Measurements from ENCODE around the gene PDE4DIP. TPM values are rescaled to one million over a fixed set of nuclear protein-coding genes. Genes with fewer than 3 reads are reported as not detected.
"Not testable (repeated sequence)": the region's sequence is repeated elsewhere in the genome, so short reads cannot be mapped to it uniquely, and the experiment has no call there.

PDE4DIP gene
- 100 to 1,000 TPM; 106 to 163 (median 138) TPM for total RNA-seq

- not testable (repeated sequence) for H3K4me1 ChIP-seq, H3K27me3 ChIP-seq, H3K9me3 ChIP-seq, H3K36me3 ChIP-seq, H3K4me3 ChIP-seq, H3K27ac ChIP-seq
- WGBS, 2 donors = no CpG with 5 or more reads among the region's 36 CpGs
- ATAC-seq (ENCODE audit: low FRiP score in 2 of 2) (peak; percentile 86 to 96), DNase-seq (peak; percentile 22 to 77)
Measured at GRCh38 chr1:148844220-148844619, at the start of gene PDE4DIP. PDE4DIP (plus strand) TSS chr1:148844428; CDS start chr1:148844775, 347 bp downstream.

GRCh38 chr1:148808268-148808928 is 35.8 kb upstream of the PDE4DIP start:
- not testable (repeated sequence) for H3K36me3 ChIP-seq, H3K4me3 ChIP-seq, H3K9me3 ChIP-seq, DNase-seq, H3K27ac ChIP-seq, H3K27me3 ChIP-seq, H3K4me1 ChIP-seq
- WGBS, 2 donors = no CpG with 5 or more reads among the region's 50 CpGs
- peak in 1 of 2 donors; percentile 81 for ATAC-seq (ENCODE audit: low FRiP score in 2 of 2)

- not testable (repeated sequence) for H3K36me3 ChIP-seq, H3K4me3 ChIP-seq, H3K9me3 ChIP-seq, H3K27me3 ChIP-seq, H3K27ac ChIP-seq, DNase-seq, H3K4me1 ChIP-seq
- WGBS, 2 donors = no CpG with 5 or more reads among the region's 6 CpGs
- peak in 1 of 2 donors; percentile 62 for ATAC-seq (ENCODE audit: low FRiP score in 2 of 2)
Measured at GRCh38 chr1:148808929-148809283, 35.3 kb upstream of the PDE4DIP start.

GRCh38 chr1:148822180-148822579 is 22.0 kb upstream of the PDE4DIP start:
- ATAC-seq (ENCODE audit: low FRiP score in 2 of 2); H3K27me3 ChIP-seq; DNase-seq; H3K27ac ChIP-seq; H3K36me3 ChIP-seq; H3K9me3 ChIP-seq; H3K4me1 ChIP-seq; H3K4me3 ChIP-seq: not testable (repeated sequence)
- 100% methylated on average over 1 of the region's 7 CpGs for WGBS, 2 donors

GRCh38 chr1:148823822-148824221 is 20.4 kb upstream of the PDE4DIP start:
- not testable (repeated sequence) for H3K4me3 ChIP-seq; H3K27me3 ChIP-seq; ATAC-seq (ENCODE audit: low FRiP score in 2 of 2); H3K4me1 ChIP-seq; H3K36me3 ChIP-seq; H3K27ac ChIP-seq; DNase-seq; H3K9me3 ChIP-seq
- WGBS, 2 donors = 40% methylated on average over 1 of the region's 2 CpGs; no CpG with 5 or more reads in 1 of the 2 donors

GRCh38 chr1:148825029-148825428 is 19.2 kb upstream of the PDE4DIP start:
- DNase-seq = not testable (repeated sequence)

GRCh38 chr1:148828531-148828930 is 15.7 kb upstream of the PDE4DIP start:
- not testable (repeated sequence) for DNase-seq; H3K36me3 ChIP-seq; H3K4me1 ChIP-seq; ATAC-seq (ENCODE audit: low FRiP score in 2 of 2); H3K27ac ChIP-seq; H3K27me3 ChIP-seq; H3K9me3 ChIP-seq; H3K4me3 ChIP-seq
- WGBS, 2 donors = 42 to 55% methylated on average over 1 to 2 of the region's 2 CpGs

More at GRCh38 chr1:148825029-148825428, 19.2 kb upstream of the PDE4DIP start:
- H3K9me3 ChIP-seq, H3K27me3 ChIP-seq, H3K4me1 ChIP-seq, H3K4me3 ChIP-seq, H3K36me3 ChIP-seq, H3K27ac ChIP-seq: not testable (repeated sequence)
- peak; percentile 72 to 79 for ATAC-seq (ENCODE audit: low FRiP score in 2 of 2)
- no CpG with 5 or more reads among the region's 2 CpGs for WGBS, 2 donors

GRCh38 chr1:148828962-148829361 is 15.3 kb upstream of the PDE4DIP start:
- not testable (repeated sequence) for H3K27me3 ChIP-seq, H3K36me3 ChIP-seq, H3K27ac ChIP-seq, H3K4me3 ChIP-seq, H3K9me3 ChIP-seq, H3K4me1 ChIP-seq, DNase-seq
- ATAC-seq (ENCODE audit: low FRiP score in 2 of 2) = peak in 1 of 2 donors; percentile 72

- DNase-seq, H3K27me3 ChIP-seq, H3K4me1 ChIP-seq, H3K4me3 ChIP-seq, H3K36me3 ChIP-seq, H3K27ac ChIP-seq, H3K9me3 ChIP-seq: not testable (repeated sequence)
- no CpG with 5 or more reads among the region's 3 CpGs for WGBS, 2 donors
- peak in 1 of 2 donors; percentile 71 for ATAC-seq (ENCODE audit: low FRiP score in 2 of 2)
Measured at GRCh38 chr1:148829365-148829764, 14.9 kb upstream of the PDE4DIP start.

- H3K27ac ChIP-seq; ATAC-seq (ENCODE audit: low FRiP score in 2 of 2); H3K27me3 ChIP-seq; H3K4me3 ChIP-seq; DNase-seq; H3K4me1 ChIP-seq; H3K9me3 ChIP-seq; H3K36me3 ChIP-seq: not testable (repeated sequence)
- WGBS, 2 donors = no CpG with 5 or more reads among the region's 1 CpG
Measured at GRCh38 chr1:148841262-148841661, 3.0 kb upstream of the PDE4DIP start.

- no CpG with 5 or more reads among the region's 14 CpGs for WGBS, 2 donors
- not testable (repeated sequence) for H3K36me3 ChIP-seq, H3K9me3 ChIP-seq, H3K27me3 ChIP-seq, H3K4me1 ChIP-seq, H3K27ac ChIP-seq, H3K4me3 ChIP-seq, DNase-seq
- peak; percentile 41 to 48 for ATAC-seq (ENCODE audit: low FRiP score in 2 of 2)
Measured at GRCh38 chr1:148844651-148845050, 423 bp downstream of the PDE4DIP start.

- DNase-seq, H3K4me3 ChIP-seq, H3K27me3 ChIP-seq, H3K9me3 ChIP-seq, H3K4me1 ChIP-seq, H3K27ac ChIP-seq, H3K36me3 ChIP-seq: not testable (repeated sequence)
- peak in 1 of 2 donors; percentile 39 for ATAC-seq (ENCODE audit: low FRiP score in 2 of 2)
- WGBS, 2 donors = no CpG with 5 or more reads among the region's 4 CpGs
Measured at GRCh38 chr1:148845068-148845467, 840 bp downstream of the PDE4DIP start.

GRCh38 chr1:148850347-148850746 is 6.1 kb downstream of the PDE4DIP start:
- no CpG with 5 or more reads among the region's 2 CpGs for WGBS, 2 donors
- not testable (repeated sequence) for ATAC-seq (ENCODE audit: low FRiP score in 2 of 2); H3K36me3 ChIP-seq; H3K4me1 ChIP-seq; DNase-seq; H3K27me3 ChIP-seq; H3K4me3 ChIP-seq; H3K9me3 ChIP-seq; H3K27ac ChIP-seq

GRCh38 chr1:148850840-148851239 is 6.6 kb downstream of the PDE4DIP start:
- H3K4me1 ChIP-seq; H3K27ac ChIP-seq; H3K4me3 ChIP-seq; H3K9me3 ChIP-seq; DNase-seq; H3K27me3 ChIP-seq; ATAC-seq (ENCODE audit: low FRiP score in 2 of 2); H3K36me3 ChIP-seq: not testable (repeated sequence)

All from upper lobe of left lung (tissue), 6 donors.